Activated CD4-positive, alpha-beta T cell treated with anti-CD3 and anti-CD28 coated beads, Interleukin-2, amount 10 ng/mL, durations not matched to agents 24 days and 14 days (primary cell): Measurements from ENCODE around the gene TP53BP2. TPM values are rescaled to one million over a fixed set of nuclear protein-coding genes. Genes with fewer than 3 reads are reported as not detected.
"Not testable (repeated sequence)": the region's sequence is repeated elsewhere in the genome, so short reads cannot be mapped to it uniquely, and the experiment has no call there.

Source experiments
- DNase-seq: peaks from one replicate; pipeline ENCODE4 v3.0.0; 2022
- H3K27ac Mint-ChIP-seq: one replicate; pipeline ENCODE4 v1.8.0; 2022; ENCODE audit warnings: mild to moderate bottlenecking, mixed read lengths
- H3K27me3 Mint-ChIP-seq: one replicate; pipeline ENCODE4 v1.8.0; 2022; ENCODE audit warnings: mixed read lengths
- H3K36me3 Mint-ChIP-seq: one replicate; pipeline ENCODE4 v1.8.0; 2022; ENCODE audit warnings: low read depth, mild to moderate bottlenecking, mixed read lengths
- H3K4me1 Mint-ChIP-seq: one replicate; pipeline ENCODE4 v1.8.0; 2021; ENCODE audit warnings: mixed read lengths
- H3K4me3 Mint-ChIP-seq: one replicate; pipeline ENCODE4 v1.8.0; 2022; ENCODE audit warnings: mild to moderate bottlenecking, moderate library complexity, mixed read lengths
- H3K9me3 Mint-ChIP-seq: one replicate; pipeline ENCODE4 v1.8.0; 2021; ENCODE audit warnings: mixed read lengths
- intact Hi-C: fragments of 100-400 bp; cut with micrococcal nuclease; formaldehyde crosslinking; loops from one replicate; pipeline ENCODE4 v1.15.1; 2023
- total RNA-seq: library from RNA; stranded (reverse); gene quantifications from 2 replicates; pipeline ENCODE4 v1.2.3, GENCODE V29; 2022

TP53BP2 gene
- total RNA-seq, 1 donor from 2014 or later, result 47.7 TPM

- no peaks in the 10 kb centered on the region for H3K9me3 Mint-ChIP-seq
- no peaks in the 10 kb centered on the region for H3K27me3 Mint-ChIP-seq
- DNase-seq, result no peak
- peak overlapping the region; percentile 51 for H3K4me3 Mint-ChIP-seq
- H3K36me3 Mint-ChIP-seq, result peaks cover 10% of the 10 kb centered on the region
- intact Hi-C loops, result loop anchor here (1.0 to 5.0 kb wide), 8 partner anchors 12 to 1120 kb away; partner anchors contain the start of genes AIDA, BROX and WDR26
- peaks cover 29% of the 10 kb centered on the region for H3K4me1 Mint-ChIP-seq
- H3K27ac Mint-ChIP-seq, result peak overlapping the region; percentile 85
Measured at GRCh38 chr1:223831755-223832636, 13.8 kb downstream of the TP53BP2 start.

DNA sequence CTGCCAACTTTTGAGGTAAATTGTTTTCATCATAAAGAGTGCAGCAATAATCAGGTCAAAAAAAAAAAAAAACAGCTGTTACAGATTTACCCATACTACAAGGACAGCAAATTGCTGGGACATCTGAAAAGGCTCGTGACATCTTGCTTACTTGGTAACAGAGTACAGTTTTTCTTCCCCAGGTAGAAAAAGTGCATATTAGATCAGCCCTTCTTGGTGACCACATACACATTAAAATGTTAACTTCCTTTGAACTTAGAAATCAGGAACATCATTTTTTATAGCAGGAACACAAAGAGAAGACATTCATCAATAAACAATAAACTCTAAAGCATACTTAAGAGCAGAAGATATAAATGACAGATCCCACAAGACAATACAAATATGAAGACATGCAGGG lies 16.1 kb downstream of the TP53BP2 start:
- DNase-seq, result no peak
- Mint-ChIP-seq H3K4me3 (no peak overlapping the region), H3K9me3 (no peaks in the 10 kb centered on the region), H3K36me3 (peaks cover 10% of the 10 kb centered on the region), H3K27me3 (no peaks in the 10 kb centered on the region), H3K27ac (peak overlapping the region; percentile 30), H3K4me1 (peaks cover 49% of the 10 kb centered on the region)
- intact Hi-C loops, result loop anchor here (5.0 kb wide), 6 partner anchors 112 to 1117 kb away; partner anchors contain the start of genes AIDA, BROX and WDR26

GRCh38 chr1:223828162-223828848 lies 17.4 kb downstream of the TP53BP2 start:
- DNase-seq, result no peak
- H3K4me3 Mint-ChIP-seq, result no peak overlapping the region
- H3K27me3 Mint-ChIP-seq, result no peaks in the 10 kb centered on the region
- H3K9me3 Mint-ChIP-seq, result no peaks in the 10 kb centered on the region
- peaks cover 57% of the 10 kb centered on the region for H3K4me1 Mint-ChIP-seq
- intact Hi-C loops, result no loop called here
- H3K27ac Mint-ChIP-seq, result no peak overlapping the region
- peaks cover 10% of the 10 kb centered on the region for H3K36me3 Mint-ChIP-seq

GRCh38 chr1:223827193-223827663 lies 18.5 kb downstream of the TP53BP2 start:
- Mint-ChIP-seq H3K4me3 (no peak overlapping the region), H3K27ac (no peak overlapping the region), H3K9me3 (no peaks in the 10 kb centered on the region), H3K27me3 (no peaks in the 10 kb centered on the region), H3K36me3 (peaks cover 10% of the 10 kb centered on the region), H3K4me1 (peaks cover 49% of the 10 kb centered on the region)
- intact Hi-C loops, result no loop called here
- DNase-seq, result no peak

DNA sequence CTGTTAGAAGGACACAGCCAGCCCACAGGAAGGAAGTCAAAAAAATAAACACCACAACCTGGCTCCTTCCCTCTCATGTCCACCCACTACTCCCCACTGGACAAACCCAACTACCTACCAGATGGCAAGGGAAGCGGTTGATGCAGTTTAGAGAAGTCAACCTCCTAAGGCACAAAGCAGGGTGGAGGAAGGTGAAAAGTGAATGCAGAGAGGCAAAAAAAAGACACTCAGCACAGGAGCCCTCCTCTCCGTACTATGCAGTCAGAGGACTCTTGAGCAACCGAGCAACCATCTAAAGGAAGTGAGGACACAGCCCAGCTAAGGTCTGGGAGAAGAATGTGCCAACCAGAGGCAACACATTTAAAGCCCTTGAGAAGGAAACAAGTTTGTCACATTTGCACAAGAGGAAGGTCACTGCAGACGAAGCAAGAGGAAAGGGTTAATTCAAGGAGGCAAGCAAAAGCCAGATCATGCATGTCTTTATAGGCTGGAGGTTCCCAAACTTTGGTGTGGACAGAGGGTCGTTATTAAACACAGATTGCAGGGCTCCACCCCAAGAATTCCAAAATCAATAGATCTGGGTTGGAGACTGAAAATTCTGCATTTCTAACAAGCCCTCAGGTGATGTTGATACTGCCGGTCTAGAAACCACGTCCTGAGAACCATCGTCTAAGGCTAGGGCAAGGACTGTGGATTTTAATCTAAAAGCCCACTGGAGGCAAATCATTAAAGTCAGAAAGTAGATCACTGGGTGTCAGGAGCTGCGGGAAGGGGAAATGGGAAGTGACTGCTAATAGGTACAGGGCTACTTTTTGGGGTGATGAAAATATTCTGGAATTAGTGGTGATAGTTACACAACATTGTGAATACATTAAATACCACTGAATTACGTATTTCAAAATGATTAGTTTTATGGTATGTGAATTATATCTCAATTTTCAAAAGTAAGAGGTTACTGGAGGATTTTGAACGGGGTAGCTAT lies 19.7 kb downstream of the TP53BP2 start:
- H3K4me1 Mint-ChIP-seq, result peaks cover 43% of the 10 kb centered on the region
- intact Hi-C loops, result no loop called here
- H3K36me3 Mint-ChIP-seq, result peaks cover 10% of the 10 kb centered on the region
- peak overlapping the region; percentile 43 for H3K4me3 Mint-ChIP-seq
- no peaks in the 10 kb centered on the region for H3K9me3 Mint-ChIP-seq
- no peaks in the 10 kb centered on the region for H3K27me3 Mint-ChIP-seq
- DNase-seq, result peak; percentile 56
- H3K27ac Mint-ChIP-seq, result peak overlapping the region; percentile 50

- Mint-ChIP-seq H3K27me3 (no peaks in the 10 kb centered on the region), H3K9me3 (no peaks in the 10 kb centered on the region), H3K4me3 (no peak overlapping the region), H3K36me3 (peaks cover 22% of the 10 kb centered on the region), H3K4me1 (peaks cover 41% of the 10 kb centered on the region), H3K27ac (no peak overlapping the region)
- DNase-seq, result peak; percentile 42
- intact Hi-C loops, result no loop called here
Measured at GRCh38 chr1:223824712-223825111, 21.0 kb downstream of the TP53BP2 start.

GRCh38 chr1:223824287-223824686 lies 21.5 kb downstream of the TP53BP2 start:
- no peak overlapping the region for H3K27ac Mint-ChIP-seq
- peak; percentile 40 for DNase-seq
- intact Hi-C loops, result no loop called here
- no peaks in the 10 kb centered on the region for H3K9me3 Mint-ChIP-seq
- H3K4me1 Mint-ChIP-seq, result peaks cover 38% of the 10 kb centered on the region
- H3K36me3 Mint-ChIP-seq, result peaks cover 23% of the 10 kb centered on the region
- no peaks in the 10 kb centered on the region for H3K27me3 Mint-ChIP-seq
- no peak overlapping the region for H3K4me3 Mint-ChIP-seq

- Mint-ChIP-seq H3K9me3 (no peaks in the 10 kb centered on the region), H3K27me3 (no peaks in the 10 kb centered on the region), H3K27ac (no peak overlapping the region), H3K4me3 (no peak overlapping the region), H3K4me1 (peaks cover 18% of the 10 kb centered on the region), H3K36me3 (peaks cover 21% of the 10 kb centered on the region)
- DNase-seq, result peak; percentile 44
- intact Hi-C loops, result no loop called here
Measured at GRCh38 chr1:223820971-223821370, 24.8 kb downstream of the TP53BP2 start.

DNA sequence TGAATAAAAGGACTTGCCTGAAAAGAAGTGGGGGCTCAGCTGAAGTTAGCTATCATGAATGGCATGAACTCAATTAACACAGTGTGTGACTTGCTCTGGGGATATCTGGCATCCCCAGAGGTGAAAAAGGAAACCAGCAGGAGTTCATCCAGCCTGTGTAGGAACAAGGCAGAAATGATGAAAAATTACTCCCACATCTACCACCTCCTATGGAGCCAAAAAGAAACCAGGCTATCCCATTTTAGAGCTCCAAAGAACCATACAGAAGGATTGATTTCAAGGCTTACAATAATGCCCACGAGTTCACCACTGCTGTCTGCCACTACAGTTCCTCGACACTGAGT lies 25.3 kb downstream of the TP53BP2 start:
- Mint-ChIP-seq H3K36me3 (peaks cover 22% of the 10 kb centered on the region), H3K27ac (no peak overlapping the region), H3K4me1 (peaks cover 15% of the 10 kb centered on the region), H3K27me3 (no peaks in the 10 kb centered on the region), H3K9me3 (no peaks in the 10 kb centered on the region), H3K4me3 (no peak overlapping the region)
- intact Hi-C loops, result no loop called here
- DNase-seq, result no peak

DNA sequence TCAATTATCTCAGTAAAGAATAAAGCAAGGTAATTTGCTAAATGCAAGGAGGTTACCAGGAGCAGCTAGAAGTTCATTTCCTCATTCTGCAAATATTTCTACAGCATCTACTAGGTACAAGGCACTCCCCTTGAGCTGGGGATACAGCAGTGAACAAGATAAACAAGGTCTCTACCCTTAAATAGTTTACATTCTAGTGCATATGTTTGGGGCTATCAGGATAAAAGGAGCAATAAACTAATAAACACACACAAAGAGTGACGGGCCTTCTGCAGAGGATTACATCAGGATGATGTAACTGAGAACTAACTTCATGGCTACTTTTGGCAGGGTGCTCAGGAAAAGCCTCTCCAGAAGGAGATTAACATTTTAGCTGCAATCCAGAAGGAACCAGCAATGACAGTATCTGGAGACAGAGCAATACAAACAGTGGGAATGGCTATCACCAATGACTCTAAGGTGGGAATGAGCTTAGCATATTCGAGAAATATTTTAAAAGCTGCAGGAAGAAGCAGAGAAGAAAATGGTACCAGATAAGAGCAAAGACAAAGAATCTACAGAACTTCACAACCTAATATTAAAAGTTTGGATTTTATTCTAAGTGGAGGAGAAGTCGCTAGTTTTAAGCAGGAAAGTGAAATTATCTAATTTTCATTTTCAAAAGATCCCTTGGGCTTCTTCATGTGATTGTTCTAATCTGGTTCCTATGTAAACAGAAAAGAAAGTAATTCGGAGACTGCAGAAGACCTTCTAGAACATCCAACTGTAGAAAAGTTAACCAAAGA lies 25.8 kb downstream of the TP53BP2 start:
- H3K4me3 Mint-ChIP-seq, result no peak overlapping the region
- no peaks in the 10 kb centered on the region for H3K9me3 Mint-ChIP-seq
- peaks cover 15% of the 10 kb centered on the region for H3K4me1 Mint-ChIP-seq
- H3K27ac Mint-ChIP-seq, result no peak overlapping the region
- no peak for DNase-seq
- H3K36me3 Mint-ChIP-seq, result peaks cover 22% of the 10 kb centered on the region
- H3K27me3 Mint-ChIP-seq, result no peaks in the 10 kb centered on the region
- intact Hi-C loops, result no loop called here

DNA sequence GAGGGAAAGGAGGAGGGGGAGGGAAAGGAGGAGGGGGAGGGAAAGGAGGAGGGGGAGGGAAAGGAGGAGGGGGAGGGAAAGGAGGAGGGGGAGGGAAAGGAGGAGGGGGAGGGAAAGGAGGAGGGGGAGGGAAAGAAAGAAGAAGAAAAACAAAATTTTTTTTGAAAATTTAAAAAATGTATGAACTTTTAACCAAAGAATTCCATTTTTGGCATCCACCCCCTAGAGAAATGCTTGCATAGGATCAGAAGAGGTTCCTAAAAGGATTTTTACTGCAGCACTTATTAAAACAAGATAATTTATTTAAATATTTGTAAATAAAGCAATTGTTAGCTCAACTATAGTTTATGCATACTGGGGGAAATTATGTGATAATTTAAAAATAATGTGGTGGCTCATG lies 28.5 kb downstream of the TP53BP2 start:
- Mint-ChIP-seq H3K36me3 (peaks cover 39% of the 10 kb centered on the region), H3K4me1 (peaks cover 18% of the 10 kb centered on the region)
- DNase-seq, H3K27ac Mint-ChIP-seq, H3K27me3 Mint-ChIP-seq, H3K4me3 Mint-ChIP-seq, H3K9me3 Mint-ChIP-seq, intact Hi-C loops: not testable (repeated sequence)

DNA sequence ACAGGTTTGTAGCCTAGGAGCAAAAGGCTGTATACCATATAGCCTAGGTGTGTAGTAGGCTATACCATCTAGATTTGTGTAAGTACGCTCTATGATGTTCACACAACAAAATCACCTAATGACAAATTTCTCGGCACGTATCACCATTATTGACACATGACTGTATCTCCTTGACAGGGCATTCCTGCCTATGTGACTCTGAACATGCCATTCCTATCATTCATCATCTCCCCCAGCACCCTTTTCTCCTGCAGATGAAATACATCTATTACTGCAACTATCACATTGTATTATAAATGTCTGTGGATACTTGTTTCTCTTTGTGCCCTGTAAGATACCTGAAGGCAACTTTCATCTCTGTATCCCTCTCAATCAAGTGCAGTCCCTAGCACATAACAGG lies 29.9 kb downstream of the TP53BP2 start:
- intact Hi-C loops, result no loop called here
- peaks cover 20% of the 10 kb centered on the region for H3K4me1 Mint-ChIP-seq
- DNase-seq, result peak; percentile 33
- no peaks in the 10 kb centered on the region for H3K9me3 Mint-ChIP-seq
- no peaks in the 10 kb centered on the region for H3K27me3 Mint-ChIP-seq
- H3K4me3 Mint-ChIP-seq, result no peak overlapping the region
- H3K27ac Mint-ChIP-seq, result no peak overlapping the region
- H3K36me3 Mint-ChIP-seq, result peaks cover 40% of the 10 kb centered on the region
